GM23338 (cell line): ENCODE measurements around the gene MAGI3. TPM values are rescaled to one million over a fixed set of nuclear protein-coding genes. Genes with fewer than 3 reads are reported as not detected.

Experiments
- ATAC-seq: fragments of 200-7000 bp; cut with Tn5 transposase; 3 replicates; pipeline ENCODE4 v1.9.1; 2020
- DNase-seq: peaks from one replicate; pipeline ENCODE4 v3.0.0-alpha.2; 2015; ENCODE audit warnings: low spot score
- H2AFZ ChIP-seq: fragments of 200-600 bp; sonication (generic); 2 replicates; pipeline ENCODE4 v1.8.0; 2016; ENCODE audit warnings: antibody characterized with exemption, mild to moderate bottlenecking, moderate library complexity
- H3F3A ChIP-seq: fragments of 200-600 bp; sonication (generic); replicated peaks from 2 replicates; pipeline ENCODE4 v1.8.0; 2017; ENCODE audit warnings: antibody characterized with exemption, mixed run types, low read depth
- H3K27ac ChIP-seq: fragments of 200-600 bp; sonication (generic); 2 replicates; pipeline ENCODE4 v1.6.1; 2016; ENCODE audit warnings: low read depth
- H3K27me3 ChIP-seq: fragments of 200-600 bp; sonication (generic); 2 replicates; pipeline ENCODE4 v1.8.0; 2016; ENCODE audit warnings: mild to moderate bottlenecking, mixed run types, moderate library complexity; ENCODE audit not compliant: insufficient read depth
- H3K36me3 ChIP-seq: fragments of 200-600 bp; sonication (generic); 2 replicates; pipeline ENCODE4 v1.8.0; 2016; ENCODE audit warnings: mild to moderate bottlenecking; ENCODE audit not compliant: insufficient read depth
- H3K4me1 ChIP-seq: fragments of 200-600 bp; sonication (generic); 2 replicates; pipeline ENCODE4 v1.8.0; 2016; ENCODE audit warnings: mild to moderate bottlenecking, moderate library complexity; ENCODE audit not compliant: insufficient read depth
- H3K4me2 ChIP-seq: fragments of 200-600 bp; sonication (generic); 2 replicates; pipeline ENCODE4 v1.7.1; 2017; ENCODE audit warnings: mixed run types
- H3K4me3 ChIP-seq: fragments of 200-600 bp; sonication (generic); 2 replicates; pipeline ENCODE4 v1.6.1; 2016; ENCODE audit warnings: mixed run types
- H3K79me2 ChIP-seq: fragments of 200-600 bp; sonication (generic); replicated peaks from 2 replicates; pipeline ENCODE4 v1.8.0; 2017; ENCODE audit warnings: mild to moderate bottlenecking; ENCODE audit not compliant: insufficient read depth
- H3K9me2 ChIP-seq: fragments of 200-600 bp; sonication (generic); 2 replicates; pipeline ENCODE4 v1.8.0; 2017; ENCODE audit not compliant: insufficient read depth
- H4K20me1 ChIP-seq: fragments of 200-600 bp; sonication (generic); replicated peaks from 2 replicates; pipeline ENCODE4 v1.8.0; 2017; ENCODE audit warnings: mild to moderate bottlenecking; ENCODE audit not compliant: insufficient read depth
- H3K27ac Mint-ChIP-seq: 2 replicates; pipeline ENCODE4 v1.8.0; 2020; ENCODE audit warnings: inconsistent platforms, mild to moderate bottlenecking, moderate library complexity, mixed read lengths
- H3K27me3 Mint-ChIP-seq: 3 replicates; pipeline ENCODE4 v1.8.0; 2022; ENCODE audit warnings: low read depth, mild to moderate bottlenecking, moderate library complexity, mixed read lengths, inconsistent platforms; ENCODE audit not compliant: insufficient read depth, poor library complexity
- H3K36me3 Mint-ChIP-seq: 3 replicates; pipeline ENCODE4 v1.8.0; 2021; ENCODE audit warnings: low read depth, mild to moderate bottlenecking, inconsistent platforms, moderate library complexity, mixed read lengths
- H3K4me1 Mint-ChIP-seq: 3 replicates; pipeline ENCODE4 v1.8.0; 2020; ENCODE audit warnings: mild to moderate bottlenecking, inconsistent platforms, mixed read lengths
- H3K4me3 Mint-ChIP-seq: 3 replicates; pipeline ENCODE4 v1.8.0; 2021; ENCODE audit warnings: moderate library complexity, mild to moderate bottlenecking, inconsistent platforms, mixed read lengths
- H3K9me3 Mint-ChIP-seq: 3 replicates; pipeline ENCODE4 v1.8.0; 2020; ENCODE audit warnings: moderate library complexity, mild to moderate bottlenecking, inconsistent platforms, mixed read lengths
- EZH2phosphoT487 ChIP-seq: fragments of 200-600 bp; sonication (generic); IDR thresholded peaks from one replicate; pipeline ENCODE4 v1.8.1; 2018; ENCODE audit warnings: antibody characterized with exemption; ENCODE audit not compliant: unreplicated experiment
- JUNB ChIP-seq: IDR thresholded peaks from one replicate; pipeline ENCODE4 v1.6.1; 2016; ENCODE audit warnings: antibody characterized with exemption; ENCODE audit not compliant: unreplicated experiment
- ZNF114 ChIP-seq: fragments of 250-450 bp; sonication (Bioruptor Pico); IDR thresholded peaks from 2 replicates; pipeline ENCODE4 v1.5.0; 2020; ENCODE audit warnings: mild to moderate bottlenecking, moderate library complexity
- polyA plus RNA-seq: library from polyadenylated mRNA; unstranded; fragments of >200 nt; fragmentation: Nextera tagmentation; extraction: Ambion mirVana; gene quantifications from 2 replicates; pipeline ENCODE4 v1.2.1, GENCODE V29; 2016
- total RNA-seq: library from RNA; depleted of rRNA; stranded (reverse); fragments of >200 nt; shearing (Covaris generic); gene quantifications from 2 replicates; pipeline ENCODE4 v1.2.3, GENCODE V29; 2014
- TF ChIP-seq, protein P1 (sequence below), 2 experiments: fragments of 200-600 bp in 1 of 2; sonication (generic) in 1 of 2; conservative IDR thresholded peaks; 2 replicates each; pipeline versions ENCODE4 v1.5.1 to v1.6.1; 2016 to 2017; ENCODE audit warnings: antibody characterized with exemption in 2 of 2, low read depth in 2 of 2, mild to moderate bottlenecking in 2 of 2, moderate library complexity in 1 of 2
- TF ChIP-seq, protein P2 (sequence below): fragments of 250-450 bp; sonication (Bioruptor Pico); IDR thresholded peaks from 2 replicates; pipeline ENCODE4 v1.5.0; 2020; ENCODE audit warnings: mild to moderate bottlenecking, moderate library complexity
- TF ChIP-seq, protein P3 (sequence below): IDR thresholded peaks from one replicate; pipeline ENCODE4 v1.6.1; 2018; ENCODE audit warnings: antibody characterized with exemption; ENCODE audit not compliant: unreplicated experiment

MAGI3 gene
- total and polyA plus RNA-seq, 2 experiments from 2014 or later = 3.9 to 10.0 TPM

GRCh38 chr1:113488576-113489177, 98.4 kb downstream of the MAGI3 start:
- Mint-ChIP-seq H3K4me3 (no peak overlapping the region), H3K27ac (no peak overlapping the region), H3K27me3 (peaks cover 3% of the 10 kb centered on the region), H3K9me3 (peaks cover 38% of the 10 kb centered on the region), H3K4me1 (no peaks in the 10 kb centered on the region), H3K36me3 (peaks cover 31% of the 10 kb centered on the region)
- H3K9me2 ChIP-seq = no peaks in the 10 kb centered on the region
- DNase-seq (peak; percentile 80), ATAC-seq (peak; percentile 100)
- H3K79me2 ChIP-seq = peaks cover 14% of the 10 kb centered on the region; the same call in 1 of the 2 replicates
- H3K27me3 ChIP-seq = no peaks in the 10 kb centered on the region
- H3K4me3 ChIP-seq = no peak overlapping the region
- TF ChIP-seq, protein P1, sequence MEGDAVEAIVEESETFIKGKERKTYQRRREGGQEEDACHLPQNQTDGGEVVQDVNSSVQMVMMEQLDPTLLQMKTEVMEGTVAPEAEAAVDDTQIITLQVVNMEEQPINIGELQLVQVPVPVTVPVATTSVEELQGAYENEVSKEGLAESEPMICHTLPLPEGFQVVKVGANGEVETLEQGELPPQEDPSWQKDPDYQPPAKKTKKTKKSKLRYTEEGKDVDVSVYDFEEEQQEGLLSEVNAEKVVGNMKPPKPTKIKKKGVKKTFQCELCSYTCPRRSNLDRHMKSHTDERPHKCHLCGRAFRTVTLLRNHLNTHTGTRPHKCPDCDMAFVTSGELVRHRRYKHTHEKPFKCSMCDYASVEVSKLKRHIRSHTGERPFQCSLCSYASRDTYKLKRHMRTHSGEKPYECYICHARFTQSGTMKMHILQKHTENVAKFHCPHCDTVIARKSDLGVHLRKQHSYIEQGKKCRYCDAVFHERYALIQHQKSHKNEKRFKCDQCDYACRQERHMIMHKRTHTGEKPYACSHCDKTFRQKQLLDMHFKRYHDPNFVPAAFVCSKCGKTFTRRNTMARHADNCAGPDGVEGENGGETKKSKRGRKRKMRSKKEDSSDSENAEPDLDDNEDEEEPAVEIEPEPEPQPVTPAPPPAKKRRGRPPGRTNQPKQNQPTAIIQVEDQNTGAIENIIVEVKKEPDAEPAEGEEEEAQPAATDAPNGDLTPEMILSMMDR (conservative IDR thresholded peaks at IDR 0.05; ENCODE audit: low read depth in 2 of 2) = peak; percentile 68 to 91
- TF ChIP-seq, protein P2, sequence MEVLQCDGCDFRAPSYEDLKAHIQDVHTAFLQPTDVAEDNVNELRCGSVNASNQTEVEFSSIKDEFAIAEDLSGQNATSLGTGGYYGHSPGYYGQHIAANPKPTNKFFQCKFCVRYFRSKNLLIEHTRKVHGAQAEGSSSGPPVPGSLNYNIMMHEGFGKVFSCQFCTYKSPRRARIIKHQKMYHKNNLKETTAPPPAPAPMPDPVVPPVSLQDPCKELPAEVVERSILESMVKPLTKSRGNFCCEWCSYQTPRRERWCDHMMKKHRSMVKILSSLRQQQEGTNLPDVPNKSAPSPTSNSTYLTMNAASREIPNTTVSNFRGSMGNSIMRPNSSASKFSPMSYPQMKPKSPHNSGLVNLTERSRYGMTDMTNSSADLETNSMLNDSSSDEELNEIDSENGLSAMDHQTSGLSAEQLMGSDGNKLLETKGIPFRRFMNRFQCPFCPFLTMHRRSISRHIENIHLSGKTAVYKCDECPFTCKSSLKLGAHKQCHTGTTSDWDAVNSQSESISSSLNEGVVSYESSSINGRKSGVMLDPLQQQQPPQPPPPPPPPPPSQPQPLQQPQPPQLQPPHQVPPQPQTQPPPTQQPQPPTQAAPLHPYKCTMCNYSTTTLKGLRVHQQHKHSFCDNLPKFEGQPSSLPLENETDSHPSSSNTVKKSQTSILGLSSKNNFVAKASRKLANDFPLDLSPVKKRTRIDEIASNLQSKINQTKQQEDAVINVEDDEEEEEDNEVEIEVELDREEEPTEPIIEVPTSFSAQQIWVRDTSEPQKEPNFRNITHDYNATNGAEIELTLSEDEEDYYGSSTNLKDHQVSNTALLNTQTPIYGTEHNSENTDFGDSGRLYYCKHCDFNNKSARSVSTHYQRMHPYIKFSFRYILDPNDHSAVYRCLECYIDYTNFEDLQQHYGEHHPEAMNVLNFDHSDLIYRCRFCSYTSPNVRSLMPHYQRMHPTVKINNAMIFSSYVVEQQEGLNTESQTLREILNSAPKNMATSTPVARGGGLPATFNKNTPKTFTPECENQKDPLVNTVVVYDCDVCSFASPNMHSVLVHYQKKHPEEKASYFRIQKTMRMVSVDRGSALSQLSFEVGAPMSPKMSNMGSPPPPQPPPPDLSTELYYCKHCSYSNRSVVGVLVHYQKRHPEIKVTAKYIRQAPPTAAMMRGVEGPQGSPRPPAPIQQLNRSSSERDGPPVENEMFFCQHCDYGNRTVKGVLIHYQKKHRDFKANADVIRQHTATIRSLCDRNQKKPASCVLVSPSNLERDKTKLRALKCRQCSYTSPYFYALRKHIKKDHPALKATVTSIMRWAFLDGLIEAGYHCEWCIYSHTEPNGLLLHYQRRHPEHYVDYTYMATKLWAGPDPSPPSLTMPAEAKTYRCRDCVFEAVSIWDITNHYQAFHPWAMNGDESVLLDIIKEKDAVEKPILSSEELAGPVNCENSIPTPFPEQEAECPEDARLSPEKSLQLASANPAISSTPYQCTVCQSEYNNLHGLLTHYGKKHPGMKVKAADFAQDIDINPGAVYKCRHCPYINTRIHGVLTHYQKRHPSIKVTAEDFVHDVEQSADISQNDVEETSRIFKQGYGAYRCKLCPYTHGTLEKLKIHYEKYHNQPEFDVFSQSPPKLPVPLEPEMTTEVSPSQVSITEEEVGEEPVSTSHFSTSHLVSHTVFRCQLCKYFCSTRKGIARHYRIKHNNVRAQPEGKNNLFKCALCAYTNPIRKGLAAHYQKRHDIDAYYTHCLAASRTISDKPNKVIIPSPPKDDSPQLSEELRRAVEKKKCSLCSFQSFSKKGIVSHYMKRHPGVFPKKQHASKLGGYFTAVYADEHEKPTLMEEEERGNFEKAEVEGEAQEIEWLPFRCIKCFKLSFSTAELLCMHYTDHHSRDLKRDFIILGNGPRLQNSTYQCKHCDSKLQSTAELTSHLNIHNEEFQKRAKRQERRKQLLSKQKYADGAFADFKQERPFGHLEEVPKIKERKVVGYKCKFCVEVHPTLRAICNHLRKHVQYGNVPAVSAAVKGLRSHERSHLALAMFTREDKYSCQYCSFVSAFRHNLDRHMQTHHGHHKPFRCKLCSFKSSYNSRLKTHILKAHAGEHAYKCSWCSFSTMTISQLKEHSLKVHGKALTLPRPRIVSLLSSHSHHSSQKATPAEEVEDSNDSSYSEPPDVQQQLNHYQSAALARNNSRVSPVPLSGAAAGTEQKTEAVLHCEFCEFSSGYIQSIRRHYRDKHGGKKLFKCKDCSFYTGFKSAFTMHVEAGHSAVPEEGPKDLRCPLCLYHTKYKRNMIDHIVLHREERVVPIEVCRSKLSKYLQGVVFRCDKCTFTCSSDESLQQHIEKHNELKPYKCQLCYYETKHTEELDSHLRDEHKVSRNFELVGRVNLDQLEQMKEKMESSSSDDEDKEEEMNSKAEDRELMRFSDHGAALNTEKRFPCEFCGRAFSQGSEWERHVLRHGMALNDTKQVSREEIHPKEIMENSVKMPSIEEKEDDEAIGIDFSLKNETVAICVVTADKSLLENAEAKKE (CRISPR knock-in tag) = no peak
- H2AFZ ChIP-seq = no peak overlapping the region; the same call in 1 of the 2 replicates
- H3K27ac ChIP-seq = no peak overlapping the region
- no peak overlapping the region for H3K4me2 ChIP-seq
- H3K4me1 ChIP-seq = no peaks in the 10 kb centered on the region
- H3K36me3 ChIP-seq = no peaks in the 10 kb centered on the region
- no peaks in the 10 kb centered on the region for H3F3A ChIP-seq
- H4K20me1 ChIP-seq = no peaks in the 10 kb centered on the region

- H3K27ac ChIP-seq = no peak overlapping the region
- H3K4me1 ChIP-seq = no peaks in the 10 kb centered on the region
- peaks cover 27% of the 10 kb centered on the region; the same call in 2 of the 3 replicates for H3K36me3 Mint-ChIP-seq
- H3K4me2 ChIP-seq = no peak overlapping the region
- no peak overlapping the region for H3K4me3 ChIP-seq
- H3K9me3 Mint-ChIP-seq = peaks cover 34% of the 10 kb centered on the region
- no peaks in the 10 kb centered on the region for H3K9me2 ChIP-seq
- peaks cover 3% of the 10 kb centered on the region for H3K27me3 Mint-ChIP-seq
- no peak for DNase-seq
- H3K79me2 ChIP-seq = peaks cover 9% of the 10 kb centered on the region; the same call in 1 of the 2 replicates
- no peak overlapping the region for H3K27ac Mint-ChIP-seq
- H3F3A ChIP-seq = no peaks in the 10 kb centered on the region
- no peak overlapping the region for H2AFZ ChIP-seq
- H3K4me3 Mint-ChIP-seq = no peak overlapping the region
- H3K4me1 Mint-ChIP-seq = peaks cover 2% of the 10 kb centered on the region; the same call in 1 of the 3 replicates
- no peaks in the 10 kb centered on the region for H4K20me1 ChIP-seq
- ATAC-seq = no peak
- no peaks in the 10 kb centered on the region for H3K36me3 ChIP-seq
- no peaks in the 10 kb centered on the region for H3K27me3 ChIP-seq
- TF ChIP-seq, protein P1 (conservative IDR thresholded peaks at IDR 0.05; ENCODE audit: low read depth in 2 of 2) = no peak
- TF ChIP-seq JUNB (no peak), EZH2phosphoT487 (no peak), ZNF114 (no peak)
- TF ChIP-seq, protein P3, sequence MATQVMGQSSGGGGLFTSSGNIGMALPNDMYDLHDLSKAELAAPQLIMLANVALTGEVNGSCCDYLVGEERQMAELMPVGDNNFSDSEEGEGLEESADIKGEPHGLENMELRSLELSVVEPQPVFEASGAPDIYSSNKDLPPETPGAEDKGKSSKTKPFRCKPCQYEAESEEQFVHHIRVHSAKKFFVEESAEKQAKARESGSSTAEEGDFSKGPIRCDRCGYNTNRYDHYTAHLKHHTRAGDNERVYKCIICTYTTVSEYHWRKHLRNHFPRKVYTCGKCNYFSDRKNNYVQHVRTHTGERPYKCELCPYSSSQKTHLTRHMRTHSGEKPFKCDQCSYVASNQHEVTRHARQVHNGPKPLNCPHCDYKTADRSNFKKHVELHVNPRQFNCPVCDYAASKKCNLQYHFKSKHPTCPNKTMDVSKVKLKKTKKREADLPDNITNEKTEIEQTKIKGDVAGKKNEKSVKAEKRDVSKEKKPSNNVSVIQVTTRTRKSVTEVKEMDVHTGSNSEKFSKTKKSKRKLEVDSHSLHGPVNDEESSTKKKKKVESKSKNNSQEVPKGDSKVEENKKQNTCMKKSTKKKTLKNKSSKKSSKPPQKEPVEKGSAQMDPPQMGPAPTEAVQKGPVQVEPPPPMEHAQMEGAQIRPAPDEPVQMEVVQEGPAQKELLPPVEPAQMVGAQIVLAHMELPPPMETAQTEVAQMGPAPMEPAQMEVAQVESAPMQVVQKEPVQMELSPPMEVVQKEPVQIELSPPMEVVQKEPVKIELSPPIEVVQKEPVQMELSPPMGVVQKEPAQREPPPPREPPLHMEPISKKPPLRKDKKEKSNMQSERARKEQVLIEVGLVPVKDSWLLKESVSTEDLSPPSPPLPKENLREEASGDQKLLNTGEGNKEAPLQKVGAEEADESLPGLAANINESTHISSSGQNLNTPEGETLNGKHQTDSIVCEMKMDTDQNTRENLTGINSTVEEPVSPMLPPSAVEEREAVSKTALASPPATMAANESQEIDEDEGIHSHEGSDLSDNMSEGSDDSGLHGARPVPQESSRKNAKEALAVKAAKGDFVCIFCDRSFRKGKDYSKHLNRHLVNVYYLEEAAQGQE = no peak
Measured at GRCh38 chr1:113490384-113490783, 100.1 kb downstream of the MAGI3 start.
